ENCODE measurements around the gene SRSF8. TPM values are rescaled to one million over a fixed set of nuclear protein-coding genes. Genes with fewer than 3 reads are reported as not detected.

Gene SRSF8
- 26.0 and 35.1 TPM in 2 replicates for total RNA-seq

GRCh38 chr11:95066716-95067038 is at the start of gene SRSF8:
Gene SRSF8 (plus strand): TSS chr11:95066919. CDS start chr11:95067227, 308 bp downstream.

GRCh38 chr11:95024958-95025357 is 41.8 kb upstream of the SRSF8 start, which contains the start of gene KDM4E:
Gene KDM4E (plus strand): TSS chr11:95025258. CDS start chr11:95025558, 300 bp downstream.

GRCh38 chr11:95049122-95049521 is 17.6 kb upstream of the SRSF8 start, which contains the start of gene KDM4F:
Gene KDM4F (plus strand): TSS chr11:95049422.

GRCh38 chr11:95089620-95090542 is 23.2 kb downstream of the SRSF8 start, which contains the start of gene ENDOD1:
Gene ENDOD1 (plus strand): TSS chr11:95089846. CDS start chr11:95089928, 82 bp downstream.

Other genes with a start within 250 kb of the SRSF8 start
- gene CWC15, start 93.4 kb upstream of the SRSF8 start, total RNA-seq = 24.9 and 30.2 TPM in 2 replicates
- gene KDM4D, start 93.2 kb upstream of the SRSF8 start, total RNA-seq = 0.78 and 1.0 TPM in 2 replicates
- gene KDM4E, start 41.7 kb upstream of the SRSF8 start, total RNA-seq = not detected in 2 replicates
- gene KDM4F, start 17.5 kb upstream of the SRSF8 start, total RNA-seq = not detected in 2 replicates
- gene ENDOD1, start 22.9 kb downstream of the SRSF8 start, total RNA-seq = 50.9 and 128 TPM in 2 replicates
- gene SESN3, start 164.3 kb downstream of the SRSF8 start, total RNA-seq = 14.7 and 70.5 TPM in 2 replicates

Data from nasal cavity respiratory epithelium epithelial cell of viscerocranial mucosa (primary cell).